HAP-1 (cell line): ENCODE results near the gene COBLL1.
"Not testable (repeated sequence)": the region's sequence is repeated elsewhere in the genome, so short reads cannot be mapped to it uniquely, and the experiment has no call there.

Experiments
- DNase-seq, 2 experiments: peaks; one replicate each; pipeline ENCODE4 v3.0.0-alpha.2; 2016 to 2020; ENCODE audit warnings: low spot score in 2 of 2
- H3K27me3 ChIP-seq: fragments of 250-450 bp; sonication (Bioruptor Pico); 2 replicates; pipeline ENCODE4 v1.5.1; 2020; ENCODE audit warnings: low read depth, mild to moderate bottlenecking, moderate library complexity
- H3K36me3 ChIP-seq: fragments of 250-450 bp; sonication (Bioruptor Pico); replicated peaks from 2 replicates; pipeline ENCODE4 v1.5.1; 2020; ENCODE audit warnings: mild to moderate bottlenecking
- H3K4me1 ChIP-seq: fragments of 250-450 bp; sonication (Bioruptor Pico); 2 replicates; pipeline ENCODE4 v1.5.1; 2020; ENCODE audit warnings: mild to moderate bottlenecking
- H3K4me3 ChIP-seq: fragments of 250-450 bp; sonication (Bioruptor Pico); 2 replicates; pipeline ENCODE4 v1.5.1; 2020; ENCODE audit warnings: mild to moderate bottlenecking, moderate library complexity
- H3K9me3 ChIP-seq: fragments of 250-450 bp; sonication (Bioruptor Pico); 2 replicates; pipeline ENCODE4 v1.5.1; 2020; ENCODE audit warnings: mild to moderate bottlenecking, moderate library complexity
- in situ Hi-C: fragments of 300-500 bp; cut with MboI; formaldehyde crosslinking; loops from 3 replicates; pipeline ENCODE4 v1.14.3; 2020; ENCODE audit warnings: low sequenced_read_pairs, inconsistent platforms, mixed read lengths

Gene COBLL1

DNA sequence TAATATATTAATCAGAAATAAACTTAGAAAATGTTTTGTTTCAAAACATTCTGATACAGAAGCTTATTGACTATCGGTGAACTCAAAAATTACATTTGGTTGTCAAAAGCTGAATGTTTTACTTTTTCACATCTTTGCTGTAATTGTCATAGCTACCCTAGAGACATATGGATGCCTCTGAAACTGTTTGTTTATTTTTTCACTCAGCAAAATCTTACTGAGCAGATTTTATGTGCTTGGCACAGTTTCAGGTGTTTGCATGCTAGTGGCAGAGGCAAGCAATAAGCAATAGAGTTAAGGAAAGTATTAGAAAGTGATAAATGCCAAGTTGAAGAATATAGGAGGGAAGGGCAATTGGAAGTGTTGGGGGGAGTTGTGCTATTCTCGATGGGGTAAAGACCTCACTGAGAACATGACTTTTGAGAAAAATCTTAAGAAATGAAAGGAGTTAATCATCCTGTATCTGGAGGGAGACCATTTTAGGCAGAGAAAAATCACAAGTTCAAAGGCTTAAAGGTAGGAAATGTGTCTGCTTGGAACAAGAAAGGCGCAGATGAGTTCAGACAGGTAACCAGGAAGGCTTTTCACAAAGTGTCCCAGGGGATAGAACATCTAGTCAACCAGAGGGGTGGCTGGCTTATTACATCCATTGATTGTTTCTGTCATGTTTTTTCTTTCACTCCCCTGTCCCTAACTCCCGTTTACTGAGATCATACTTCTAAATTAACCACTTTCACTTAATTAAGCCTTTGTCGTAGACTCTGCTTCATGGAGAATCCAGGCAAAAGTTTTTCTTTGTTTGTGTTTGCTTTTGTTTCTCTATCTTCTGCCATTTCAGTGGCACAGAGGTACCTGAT is 27.2 kb upstream of the COBLL1 start:
- Histone ChIP-seq H3K9me3 (no peaks in the 10 kb centered on the region), H3K27me3 (no peaks in the 10 kb centered on the region), H3K4me3 (no peak overlapping the region), H3K4me1 (peaks cover 13% of the 10 kb centered on the region), H3K36me3 (no peaks in the 10 kb centered on the region)
- in situ Hi-C loops: no loop called here
- DNase-seq: no peak

DNA sequence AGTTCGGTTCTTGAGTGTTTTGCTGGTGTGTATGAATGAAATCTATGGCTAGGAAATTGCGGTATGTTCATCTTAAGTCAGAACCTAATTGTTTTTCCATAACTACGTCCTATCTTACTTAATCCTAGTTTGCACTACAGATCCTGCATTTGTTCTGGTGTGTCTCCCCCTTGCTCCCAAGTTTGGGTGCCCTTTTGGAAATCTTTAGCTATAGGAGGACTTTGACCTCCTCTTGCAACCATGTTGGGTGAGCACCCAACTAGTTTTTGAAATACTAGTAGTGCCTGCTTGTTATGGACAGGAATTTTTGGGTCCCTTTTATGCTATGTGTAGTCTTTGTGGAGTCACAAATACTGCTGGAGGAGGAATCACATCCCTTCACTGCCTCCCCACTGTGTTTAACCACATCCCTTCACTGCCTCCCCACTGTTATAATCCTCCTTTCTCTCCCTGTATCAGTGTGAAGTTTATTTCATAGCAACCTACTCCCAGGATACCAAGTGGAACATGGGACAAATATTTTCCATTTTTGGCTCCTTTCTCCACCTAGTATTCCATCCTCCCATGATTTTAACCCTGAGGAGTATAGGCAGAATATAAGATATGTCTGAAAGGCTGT is 26.3 kb upstream of the COBLL1 start:
- Histone ChIP-seq H3K27me3 (no peaks in the 10 kb centered on the region), H3K4me3 (no peak overlapping the region)
- in situ Hi-C loops: no loop called here

GRCh38 chr2:164866381-164866780 is 24.8 kb upstream of the COBLL1 start:
- in situ Hi-C loops: not testable (repeated sequence)

More for the DNA sequence above, 26.3 kb upstream of the COBLL1 start:
- no peaks in the 10 kb centered on the region for H3K9me3 ChIP-seq
- DNase-seq: no peak
- peaks cover 12% of the 10 kb centered on the region for H3K4me1 ChIP-seq
- no peaks in the 10 kb centered on the region for H3K36me3 ChIP-seq

DNA sequence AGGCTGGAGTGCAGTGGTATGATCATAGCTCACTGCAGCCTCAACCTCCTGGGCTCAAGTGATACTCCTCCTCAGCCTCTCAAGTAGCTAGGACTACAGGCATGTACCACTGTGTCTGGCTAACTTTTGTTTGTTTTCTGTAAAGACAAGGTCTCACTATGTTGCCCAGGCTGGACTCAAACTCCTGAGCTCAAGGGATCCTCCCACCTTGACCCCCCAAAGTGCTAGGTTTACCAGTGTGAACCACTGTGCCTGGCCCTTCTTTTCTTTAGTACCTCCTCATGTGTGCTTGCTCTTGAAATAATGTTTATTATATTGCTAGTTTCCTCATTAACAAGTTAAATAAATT is 19.0 kb upstream of the COBLL1 start:
- in situ Hi-C loops: no loop called here
- no peak overlapping the region for H3K4me3 ChIP-seq
- H3K27me3 ChIP-seq: no peaks in the 10 kb centered on the region
- H3K36me3 ChIP-seq: no peaks in the 10 kb centered on the region
- H3K9me3 ChIP-seq: no peaks in the 10 kb centered on the region
- DNase-seq: no peak
- H3K4me1 ChIP-seq: peaks cover 13% of the 10 kb centered on the region

More at GRCh38 chr2:164866381-164866780, 24.8 kb upstream of the COBLL1 start:
- not testable (repeated sequence) for H3K9me3 ChIP-seq, H3K4me3 ChIP-seq, H3K27me3 ChIP-seq, DNase-seq, H3K36me3 ChIP-seq
- peaks cover 13% of the 10 kb centered on the region for H3K4me1 ChIP-seq

GRCh38 chr2:164859906-164860693 is 18.5 kb upstream of the COBLL1 start:
- in situ Hi-C loops, DNase-seq, H3K27me3 ChIP-seq, H3K9me3 ChIP-seq, H3K36me3 ChIP-seq, H3K4me3 ChIP-seq: not testable (repeated sequence)
- H3K4me1 ChIP-seq: peaks cover 13% of the 10 kb centered on the region

DNA sequence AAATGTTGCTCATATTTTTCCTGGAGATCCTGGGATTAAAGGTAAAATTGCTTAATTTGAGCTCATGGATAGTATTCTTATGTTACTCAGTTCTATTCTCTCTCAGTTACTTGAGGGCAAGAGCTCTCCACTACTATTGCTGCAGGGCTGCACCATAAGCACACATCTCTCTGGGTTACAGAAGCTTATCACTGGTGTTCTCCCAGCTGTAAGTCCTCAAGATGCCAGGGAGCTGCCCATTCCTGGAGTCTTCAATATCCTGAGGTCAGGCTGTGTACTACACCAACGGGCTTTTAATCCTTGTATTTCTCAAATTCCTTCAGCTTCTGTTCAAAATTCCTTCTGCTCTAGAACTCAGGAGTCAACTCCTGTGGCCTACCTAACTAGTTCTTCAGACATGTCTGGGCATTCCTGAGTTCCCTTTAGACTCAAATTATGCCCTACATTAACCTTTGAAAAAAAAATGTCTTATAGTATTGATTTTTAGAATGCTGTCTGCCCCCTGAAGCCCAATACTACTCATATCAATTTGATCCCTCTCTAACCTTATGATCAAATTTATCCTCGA is 17.7 kb upstream of the COBLL1 start:
- Histone ChIP-seq H3K4me3 (no peak overlapping the region), H3K27me3 (no peaks in the 10 kb centered on the region), H3K36me3 (no peaks in the 10 kb centered on the region), H3K4me1 (peaks cover 13% of the 10 kb centered on the region), H3K9me3 (no peaks in the 10 kb centered on the region)
- in situ Hi-C loops: no loop called here
- DNase-seq: no peak

DNA sequence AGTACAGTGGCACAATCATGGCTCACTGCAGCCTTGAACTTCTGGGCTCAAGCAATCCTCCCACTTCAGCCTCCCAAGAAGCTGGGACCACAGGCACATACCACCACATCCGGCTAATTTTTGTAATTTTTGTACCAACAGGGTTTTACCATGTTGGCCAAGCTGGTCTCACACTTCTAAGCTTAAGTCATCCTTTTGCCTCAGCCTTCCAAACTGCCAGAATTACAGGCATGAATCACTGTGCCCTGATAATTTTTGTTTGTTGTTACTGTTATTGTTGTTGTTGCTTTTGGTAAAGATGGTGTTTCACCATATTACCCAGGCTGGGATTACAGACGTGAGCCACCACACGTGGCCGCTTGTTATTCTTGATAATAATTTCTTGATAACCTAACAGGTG is 10.5 kb upstream of the COBLL1 start:
- in situ Hi-C loops: no loop called here
- no peaks in the 10 kb centered on the region for H3K27me3 ChIP-seq
- H3K4me3 ChIP-seq: no peak overlapping the region
- DNase-seq: no peak
- H3K9me3 ChIP-seq: no peaks in the 10 kb centered on the region
- peaks cover 3% of the 10 kb centered on the region for H3K4me1 ChIP-seq
- no peaks in the 10 kb centered on the region for H3K36me3 ChIP-seq

- no peaks in the 10 kb centered on the region for H3K9me3 ChIP-seq
- in situ Hi-C loops: no loop called here
- H3K27me3 ChIP-seq: no peaks in the 10 kb centered on the region
- DNase-seq: no peak
- H3K36me3 ChIP-seq: no peaks in the 10 kb centered on the region
- H3K4me3 ChIP-seq: no peak overlapping the region
- peaks cover 11% of the 10 kb centered on the region for H3K4me1 ChIP-seq
These were observed 8.6 kb upstream of the COBLL1 start for GRCh38 chr2:164850235-164850634.

GRCh38 chr2:164849506-164849905 is 7.9 kb upstream of the COBLL1 start:
- H3K4me3 ChIP-seq: no peak overlapping the region
- DNase-seq: no peak
- H3K4me1 ChIP-seq: peaks cover 11% of the 10 kb centered on the region
- in situ Hi-C loops: no loop called here
- H3K9me3 ChIP-seq: no peaks in the 10 kb centered on the region
- H3K36me3 ChIP-seq: no peaks in the 10 kb centered on the region
- H3K27me3 ChIP-seq: no peaks in the 10 kb centered on the region

- in situ Hi-C loops: no loop called here
- no peak overlapping the region for H3K4me3 ChIP-seq
- no peak for DNase-seq
- H3K9me3 ChIP-seq: no peaks in the 10 kb centered on the region
- H3K4me1 ChIP-seq: peaks cover 17% of the 10 kb centered on the region
- no peaks in the 10 kb centered on the region for H3K36me3 ChIP-seq
- H3K27me3 ChIP-seq: no peaks in the 10 kb centered on the region
These were observed 6.5 kb upstream of the COBLL1 start for GRCh38 chr2:164847981-164848741.

DNA sequence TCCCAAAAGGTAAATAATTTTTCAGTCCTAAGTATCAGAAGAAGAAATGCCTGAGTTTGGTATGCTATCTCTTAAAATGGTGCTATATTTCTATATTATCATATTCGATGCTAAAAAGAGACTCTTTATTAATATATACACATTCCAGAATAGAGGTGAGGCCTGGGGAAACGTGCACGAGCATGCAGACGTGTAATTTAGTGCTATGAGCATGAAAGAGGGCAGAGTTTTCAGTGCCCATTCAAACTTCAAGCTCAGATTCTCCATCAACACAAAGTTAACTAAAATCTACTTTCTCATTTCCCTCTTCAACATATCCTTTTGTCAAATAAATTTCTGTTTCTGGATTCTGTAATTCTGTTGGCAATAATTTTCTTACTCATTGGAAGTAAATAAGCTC is 5.7 kb upstream of the COBLL1 start:
- H3K36me3 ChIP-seq: no peaks in the 10 kb centered on the region
- H3K4me3 ChIP-seq: no peak overlapping the region
- DNase-seq: no peak
- in situ Hi-C loops: no loop called here
- H3K9me3 ChIP-seq: no peaks in the 10 kb centered on the region
- H3K27me3 ChIP-seq: no peaks in the 10 kb centered on the region
- H3K4me1 ChIP-seq: peaks cover 23% of the 10 kb centered on the region

DNA sequence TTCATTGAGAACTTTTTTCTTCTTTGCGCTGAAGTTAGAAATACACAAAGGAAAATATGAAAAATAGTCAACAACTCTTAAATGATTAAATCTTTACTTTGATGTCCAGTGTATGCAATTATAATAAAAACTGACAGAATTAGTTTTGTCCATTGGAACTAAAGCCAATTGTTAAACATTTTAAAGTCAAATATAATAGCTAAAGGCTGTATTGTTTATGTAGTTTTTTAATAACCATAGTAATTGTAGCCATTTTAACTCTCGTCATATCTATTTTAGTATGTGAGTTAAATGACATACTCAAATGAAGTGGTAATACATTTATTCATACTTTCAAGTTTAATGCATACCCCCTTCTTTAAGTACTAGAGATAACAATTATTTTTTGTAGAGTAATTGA is 4.7 kb upstream of the COBLL1 start:
- no peaks in the 10 kb centered on the region for H3K36me3 ChIP-seq
- H3K9me3 ChIP-seq: no peaks in the 10 kb centered on the region
- H3K4me1 ChIP-seq: peaks cover 25% of the 10 kb centered on the region
- no peaks in the 10 kb centered on the region for H3K27me3 ChIP-seq
- DNase-seq: no peak
- in situ Hi-C loops: no loop called here
- no peak overlapping the region for H3K4me3 ChIP-seq

- peaks cover 31% of the 10 kb centered on the region for H3K4me1 ChIP-seq
- no peaks in the 10 kb centered on the region for H3K36me3 ChIP-seq
- H3K4me3 ChIP-seq: no peak overlapping the region
- no peaks in the 10 kb centered on the region for H3K9me3 ChIP-seq
- H3K27me3 ChIP-seq: no peaks in the 10 kb centered on the region
- in situ Hi-C loops: no loop called here
- DNase-seq: peak; percentile 37 to 99
These were observed 1.8 kb upstream of the COBLL1 start for GRCh38 chr2:164843346-164843911.
